IPS-NIHi7 (cell line): ENCODE measurements around the gene B3GNT9.

Experiments
- DNase-seq: peaks from one replicate; pipeline ENCODE4 v3.0.0; 2012; ENCODE audit warnings: mixed read lengths; ENCODE audit errors: extremely low spot score

B3GNT9 gene

DNA sequence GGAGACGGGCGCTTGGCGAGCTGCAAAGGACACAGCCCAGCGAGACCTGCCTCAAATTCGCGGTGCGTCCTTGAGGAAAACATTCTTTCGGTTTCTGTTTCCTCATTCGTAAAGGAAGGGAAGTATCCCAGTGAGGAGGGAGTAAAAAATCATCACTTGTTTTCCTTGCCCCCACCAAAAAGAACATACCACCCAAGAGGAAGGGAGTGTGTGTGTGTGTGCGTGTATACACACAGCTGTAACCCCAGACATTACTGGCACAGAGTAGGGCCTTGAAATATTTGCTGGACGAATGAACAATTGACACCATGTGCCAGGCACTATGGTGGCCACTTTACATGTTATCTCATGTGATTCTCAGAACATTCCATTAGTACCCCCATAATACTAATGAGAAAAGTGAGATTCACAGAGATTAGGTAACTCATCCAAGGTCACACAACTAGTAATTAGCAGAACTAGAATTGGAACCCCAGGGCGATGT lies 34.9 kb upstream of the B3GNT9 start:
- no peak for DNase-seq

DNA sequence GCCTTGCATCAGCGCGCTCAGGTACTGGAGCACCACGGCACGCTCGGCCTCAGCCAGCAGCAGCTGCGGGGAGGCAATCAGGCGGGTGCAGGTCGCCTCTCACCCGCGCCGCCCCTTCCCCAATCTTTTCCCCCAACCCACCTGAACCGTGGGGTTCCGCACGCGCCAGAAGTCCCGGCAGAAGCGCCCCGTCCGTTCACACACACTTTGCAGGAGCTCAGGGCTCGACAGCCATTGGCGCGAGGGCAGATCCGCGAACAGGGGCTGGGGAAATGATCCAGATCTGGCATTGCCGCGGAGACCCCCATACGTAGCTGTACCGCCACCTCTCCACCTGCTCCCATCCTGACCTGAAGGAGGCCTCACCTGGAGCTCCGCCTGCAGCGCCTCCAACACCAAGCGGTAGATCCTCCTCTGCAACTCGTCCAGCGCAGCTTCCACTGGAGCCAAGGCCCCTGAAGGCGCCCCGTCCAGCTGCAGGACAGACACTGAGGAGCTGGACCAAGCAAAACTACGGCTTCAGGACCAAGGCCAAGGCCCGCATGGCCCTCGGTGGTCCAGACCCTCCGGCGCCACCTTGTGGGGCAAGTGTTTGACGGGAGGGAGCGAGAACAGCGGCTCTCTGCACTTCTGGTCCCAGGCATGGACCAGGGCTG lies 34.3 kb upstream of the B3GNT9 start:
- peak; percentile 79 for DNase-seq

DNA sequence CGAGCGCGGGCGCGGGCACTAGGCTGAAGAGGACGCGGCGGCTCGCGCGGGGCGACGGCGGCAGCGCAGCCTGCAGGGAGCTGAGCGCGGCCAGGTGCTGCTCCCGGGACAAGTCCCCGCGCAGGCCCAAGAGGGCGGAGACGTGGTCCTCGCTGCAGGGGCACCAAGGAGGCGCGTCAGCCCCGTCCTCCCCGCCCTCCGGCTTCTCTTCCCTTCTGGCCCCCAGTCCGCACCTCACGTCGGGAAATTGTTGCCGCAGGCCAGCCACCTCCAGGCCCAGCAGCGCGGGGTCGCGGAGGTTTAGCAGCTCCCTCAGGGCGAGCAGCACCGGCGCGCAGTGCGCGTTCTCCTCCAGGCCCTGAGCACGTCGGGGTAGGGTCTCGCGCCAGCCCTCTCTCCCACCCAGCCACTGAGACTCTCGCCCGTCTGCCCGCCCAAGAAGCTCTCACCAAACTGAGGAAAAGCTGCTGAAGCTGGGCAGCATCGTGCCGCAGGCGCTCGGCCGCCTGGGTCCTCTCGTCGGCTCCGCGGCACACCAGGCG lies 33.7 kb upstream of the B3GNT9 start:
- DNase-seq, result no peak

DNA sequence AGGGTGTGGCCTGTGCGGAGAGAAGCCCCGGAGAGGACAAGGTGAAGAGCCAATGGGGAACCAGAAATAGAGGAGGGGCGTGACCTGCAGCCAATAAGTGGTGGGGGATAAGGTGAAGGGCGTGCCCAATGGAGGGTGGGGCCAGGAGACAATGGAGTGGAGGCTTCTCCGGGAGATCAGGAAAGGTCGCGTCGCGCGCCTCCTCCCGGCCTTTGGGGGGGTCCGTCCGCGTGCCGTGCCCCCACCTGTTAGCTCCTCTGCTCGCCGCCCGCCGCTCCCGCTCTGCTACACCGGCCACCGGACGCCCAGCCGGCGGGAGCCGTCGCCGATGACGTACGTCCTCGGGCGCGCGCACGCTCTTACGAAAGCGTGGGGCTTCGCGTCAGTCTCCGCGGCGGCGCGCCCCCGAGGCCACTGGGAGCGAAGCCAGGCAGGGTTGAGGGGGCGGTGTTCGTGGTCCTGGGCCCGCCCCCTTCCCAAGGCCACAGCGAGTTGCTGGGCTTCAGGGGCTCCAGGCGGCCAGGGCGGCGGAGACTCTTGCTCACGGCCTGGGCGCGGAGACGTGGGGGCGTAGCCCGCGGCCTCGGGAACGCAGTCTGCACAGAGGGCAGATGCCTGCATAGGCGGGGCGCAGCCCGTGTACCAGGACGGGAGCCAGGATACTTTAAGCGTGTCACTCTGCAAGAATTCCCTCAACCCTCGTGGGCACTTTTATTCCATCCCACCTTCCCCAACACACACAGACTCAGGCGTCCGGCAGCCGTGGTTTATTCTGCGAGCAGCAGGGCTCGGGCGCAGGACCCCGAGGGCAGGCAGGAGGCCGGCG lies 33.0 kb upstream of the B3GNT9 start, which contains the start of gene MATCAP1:
Gene MATCAP1 (minus strand): TSS at position 337 of the 826 bp plus-strand sequence. CDS start 3,353 bp downstream, outside the sequence.
- peak; percentile 98 for DNase-seq

DNA sequence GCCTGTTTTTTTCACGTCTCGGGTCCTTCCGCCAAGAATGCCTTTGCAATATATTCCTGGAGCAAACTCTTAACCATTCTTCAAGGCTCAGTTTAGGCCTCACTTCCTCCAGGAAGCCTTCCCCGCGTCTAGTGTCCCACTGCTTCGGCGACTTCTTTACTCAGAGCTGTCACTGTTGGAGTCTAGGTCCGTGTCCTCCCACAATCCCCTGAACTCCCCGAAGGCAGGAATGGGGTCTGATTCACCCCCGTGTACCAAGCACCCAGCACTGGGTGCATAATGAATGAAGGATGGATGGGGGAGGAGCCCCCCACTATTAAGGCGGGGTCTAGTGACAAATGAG lies 32.5 kb upstream of the B3GNT9 start:
- DNase-seq, result no peak

DNA sequence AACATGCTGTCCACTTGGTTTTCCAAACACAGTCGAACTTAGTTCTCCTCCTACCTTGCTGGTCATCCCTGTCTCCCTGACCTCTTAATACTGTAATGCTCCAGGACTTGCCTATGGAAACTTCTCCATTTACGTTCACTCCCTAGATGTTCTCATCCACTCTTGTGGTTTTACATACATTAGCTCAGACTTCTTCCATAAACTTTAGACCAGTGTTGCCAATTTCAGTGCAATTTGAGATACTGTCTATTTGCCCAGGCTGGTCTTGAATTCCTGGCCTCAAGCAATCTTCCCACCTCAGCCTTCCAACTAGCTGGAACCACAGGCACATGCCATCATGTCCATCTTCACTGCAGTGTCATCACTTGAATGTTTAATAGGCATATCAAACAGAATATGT lies 31.5 kb upstream of the B3GNT9 start:
- no peak for DNase-seq

DNA sequence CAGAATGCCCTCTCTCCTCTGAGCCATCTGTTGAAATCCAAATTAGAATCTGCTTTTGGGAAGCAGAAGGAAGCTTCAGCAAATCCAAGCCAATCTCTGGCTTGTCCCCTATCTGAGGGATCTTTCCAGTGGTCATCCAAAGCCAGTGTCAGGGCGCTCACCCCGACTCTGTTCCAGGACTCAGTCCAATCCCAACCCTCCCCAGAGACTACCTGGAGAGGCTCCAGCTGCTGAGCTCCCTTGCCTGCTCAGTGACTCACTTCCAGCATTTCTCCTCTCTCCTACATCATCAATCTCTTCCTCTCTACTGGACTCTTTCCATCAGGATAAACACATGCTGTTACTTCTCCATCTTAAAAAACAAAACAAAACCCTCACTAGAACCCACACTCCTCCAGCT lies 30.5 kb upstream of the B3GNT9 start:
- no peak for DNase-seq

DNA sequence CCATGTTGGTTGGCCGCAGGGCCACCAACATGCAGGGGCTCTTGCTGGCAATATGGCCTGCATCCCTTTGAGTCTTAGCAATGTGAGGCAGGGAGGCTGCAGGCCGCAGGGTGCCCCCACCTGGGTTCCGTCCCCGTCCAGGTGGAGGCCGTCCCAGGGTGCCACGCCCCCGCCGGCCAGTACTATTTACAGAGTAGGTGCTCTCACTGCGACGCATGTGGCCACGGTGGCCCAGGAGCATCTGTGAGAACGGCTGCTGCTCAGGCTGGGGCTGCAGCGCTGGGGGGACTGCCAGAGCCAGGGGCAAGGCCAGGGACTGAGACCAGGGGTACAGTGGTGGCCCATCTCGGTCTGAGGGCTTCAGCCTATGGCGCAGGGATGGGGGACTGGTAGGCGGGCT lies 29.4 kb upstream of the B3GNT9 start:
- no peak for DNase-seq

DNA sequence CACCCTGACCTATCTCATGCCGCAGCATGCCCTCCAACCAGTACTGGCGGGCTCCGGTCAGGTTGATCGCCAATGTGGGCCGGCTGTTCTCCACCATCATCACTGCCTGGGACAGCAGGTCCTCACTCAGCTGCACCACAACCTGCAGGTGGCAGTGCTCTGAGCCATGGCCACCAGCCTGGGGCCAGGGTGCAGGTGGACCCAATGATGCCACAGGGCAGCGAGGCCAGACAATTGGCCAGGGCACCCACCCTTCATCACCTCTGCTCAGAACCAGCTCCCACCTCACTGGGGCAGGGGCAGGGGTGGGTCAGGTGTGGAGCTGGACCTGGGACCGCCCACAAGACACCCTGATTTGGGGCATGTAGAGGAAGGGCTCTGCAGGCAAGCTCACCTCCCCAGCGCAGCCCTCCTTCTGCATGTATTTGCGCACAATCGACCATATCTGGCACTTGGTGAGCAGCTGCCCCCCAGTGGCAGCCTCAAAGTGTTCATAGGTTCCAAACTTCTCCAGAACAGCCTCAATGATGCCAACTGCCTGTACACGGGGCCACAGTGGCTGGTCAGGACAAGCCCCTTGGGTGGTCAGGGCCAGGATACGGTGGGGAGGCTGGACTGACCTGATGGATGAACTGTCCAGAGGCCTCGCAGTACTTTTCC lies 28.8 kb upstream of the B3GNT9 start:
- no peak for DNase-seq

DNA sequence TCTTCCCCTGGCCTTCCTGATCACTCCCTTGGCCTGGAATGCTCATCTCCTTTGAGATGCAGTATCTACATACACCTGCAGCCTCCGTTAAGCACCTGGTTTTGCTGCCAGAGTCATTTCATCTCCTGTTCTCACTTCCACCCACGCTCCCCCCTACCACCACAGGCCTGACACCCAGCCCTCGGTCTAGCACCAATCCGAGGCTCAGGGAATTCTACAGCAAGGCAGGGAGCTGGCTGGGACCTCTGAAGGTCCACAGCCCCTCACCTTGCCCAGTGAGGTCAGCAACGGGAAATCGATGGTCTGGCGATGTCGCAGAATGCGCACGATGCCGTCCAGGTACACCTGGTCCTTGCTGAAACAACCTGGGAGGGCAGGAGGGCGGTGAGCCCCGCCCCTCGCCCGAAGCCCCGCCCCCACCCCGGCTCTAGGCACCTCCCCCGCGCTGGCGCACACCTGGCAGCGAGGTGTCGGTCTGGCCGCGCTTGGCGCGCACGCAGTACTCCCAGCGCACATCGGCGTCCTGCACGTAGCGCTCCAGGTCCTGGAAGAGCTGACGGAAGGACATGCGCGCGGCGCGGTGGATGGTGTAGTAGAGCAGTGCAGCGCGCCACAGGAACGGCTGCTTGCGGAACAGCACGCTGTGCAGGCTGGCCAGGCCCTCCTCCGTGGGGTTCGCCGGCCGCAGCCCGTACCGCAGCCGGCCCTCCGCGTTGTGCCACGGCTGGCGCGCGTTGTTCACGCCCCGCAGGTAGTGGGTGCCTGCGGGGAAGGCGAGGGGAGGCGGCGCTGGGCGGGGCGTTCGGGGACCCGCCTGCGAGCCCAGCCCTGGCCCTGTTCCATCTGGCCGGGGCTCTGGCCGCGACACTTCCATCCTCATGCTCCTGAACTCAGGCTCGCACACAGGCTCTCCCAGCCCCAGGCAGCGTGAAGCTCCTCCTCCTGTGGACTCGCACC lies 27.2 kb upstream of the B3GNT9 start:
- peak; percentile 91 for DNase-seq

DNA sequence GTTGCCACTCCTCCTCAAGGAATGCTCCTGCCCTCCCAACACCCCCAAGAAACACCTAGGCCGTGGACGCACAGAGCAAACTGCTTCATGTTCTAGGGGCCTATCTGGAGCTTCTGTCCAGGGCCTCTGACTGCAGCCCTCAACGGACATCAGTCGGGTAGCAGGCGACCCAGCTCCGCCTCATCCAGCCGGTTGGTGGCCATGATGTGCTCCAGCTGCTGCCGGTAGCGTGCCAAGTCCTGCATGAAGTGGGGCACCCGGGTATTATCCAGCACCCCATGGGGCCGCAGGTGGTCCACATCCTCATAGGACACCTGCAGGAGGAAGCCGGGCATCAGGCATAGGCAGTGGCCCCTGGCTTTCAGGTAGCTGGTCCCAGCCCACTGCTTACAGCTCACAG lies 25.9 kb upstream of the B3GNT9 start:
- no peak for DNase-seq

DNA sequence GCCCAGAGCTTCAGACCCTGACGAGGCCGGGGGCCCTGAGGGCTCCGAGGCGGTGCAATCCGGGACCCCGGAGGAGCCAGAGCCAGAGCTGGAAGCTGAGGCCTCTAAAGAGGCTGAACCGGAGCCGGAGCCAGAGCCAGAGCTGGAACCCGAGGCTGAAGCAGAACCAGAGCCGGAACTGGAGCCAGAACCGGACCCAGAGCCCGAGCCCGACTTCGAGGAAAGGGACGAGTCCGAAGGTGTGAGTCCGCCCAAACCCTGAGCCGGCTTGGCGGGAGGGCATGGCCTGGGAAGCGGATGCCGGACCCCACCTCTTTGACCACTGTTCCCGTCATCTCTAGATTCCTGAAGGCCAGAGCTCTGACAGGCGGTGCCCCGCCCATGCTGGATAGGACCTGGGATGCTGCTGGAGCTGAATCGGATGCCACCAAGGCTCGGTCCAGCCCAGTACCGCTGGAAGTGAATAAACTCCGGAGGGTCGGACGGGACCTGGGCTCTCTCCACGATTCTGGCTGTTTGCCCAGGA lies 24.0 kb upstream of the B3GNT9 start:
- no peak for DNase-seq

DNA sequence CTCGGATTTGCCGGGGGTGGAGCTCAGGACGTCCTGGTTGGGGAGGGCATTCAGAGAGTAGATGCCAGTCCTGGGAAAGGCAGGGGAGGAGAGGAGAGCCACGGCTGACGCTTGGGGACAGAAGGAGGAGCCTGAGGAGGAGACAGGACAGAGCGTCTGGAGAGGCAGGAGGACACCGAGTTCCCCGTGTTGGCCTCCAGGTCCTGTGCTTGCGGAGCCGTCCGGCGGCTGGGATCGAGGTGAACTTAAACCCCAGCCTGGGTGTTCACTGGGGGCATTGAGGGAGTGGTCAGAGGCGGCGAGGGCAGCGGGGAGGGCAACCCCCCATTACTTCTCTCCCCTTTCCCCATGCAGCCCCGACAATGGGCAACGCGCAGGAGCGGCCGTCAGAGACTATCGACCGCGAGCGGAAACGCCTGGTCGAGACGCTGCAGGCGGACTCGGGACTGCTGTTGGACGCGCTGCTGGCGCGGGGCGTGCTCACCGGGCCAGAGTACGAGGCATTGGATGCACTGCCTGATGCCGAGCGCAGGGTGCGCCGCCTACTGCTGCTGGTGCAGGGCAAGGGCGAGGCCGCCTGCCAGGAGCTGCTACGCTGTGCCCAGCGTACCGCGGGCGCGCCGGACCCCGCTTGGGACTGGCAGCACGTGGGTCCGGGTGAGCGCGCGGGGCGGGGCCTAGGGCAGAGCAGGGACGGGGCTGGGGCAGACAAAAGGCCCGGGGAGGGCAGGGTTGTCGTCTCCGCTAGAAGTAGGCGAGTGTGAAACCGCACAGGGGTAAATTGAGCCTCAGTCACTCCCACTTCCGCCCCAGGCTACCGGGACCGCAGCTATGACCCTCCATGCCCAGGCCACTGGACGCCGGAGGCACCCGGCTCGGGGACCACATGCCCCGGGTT lies 23.3 kb upstream of the B3GNT9 start:
- peak; percentile 50 for DNase-seq

DNA sequence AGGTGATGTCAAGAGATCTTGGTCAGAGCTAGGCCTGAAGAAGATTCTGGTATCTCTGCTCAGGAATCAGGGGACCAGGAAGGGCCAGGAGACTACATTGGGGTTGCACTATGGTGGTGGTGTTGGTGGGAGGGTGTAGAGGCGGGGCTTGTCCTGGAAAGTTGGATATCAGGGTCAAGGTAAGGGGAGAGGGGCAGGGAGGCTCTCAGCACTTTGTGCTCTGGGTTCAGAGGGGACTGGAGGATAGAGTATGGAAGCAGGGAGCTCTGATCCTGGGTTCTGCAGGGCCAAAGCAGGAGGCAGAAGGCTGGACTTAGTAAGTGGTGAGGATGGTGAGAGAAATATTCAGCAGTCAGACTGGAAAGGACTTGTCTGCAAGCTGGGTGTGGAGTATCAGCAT lies 22.5 kb upstream of the B3GNT9 start:
- DNase-seq, result no peak

DNA sequence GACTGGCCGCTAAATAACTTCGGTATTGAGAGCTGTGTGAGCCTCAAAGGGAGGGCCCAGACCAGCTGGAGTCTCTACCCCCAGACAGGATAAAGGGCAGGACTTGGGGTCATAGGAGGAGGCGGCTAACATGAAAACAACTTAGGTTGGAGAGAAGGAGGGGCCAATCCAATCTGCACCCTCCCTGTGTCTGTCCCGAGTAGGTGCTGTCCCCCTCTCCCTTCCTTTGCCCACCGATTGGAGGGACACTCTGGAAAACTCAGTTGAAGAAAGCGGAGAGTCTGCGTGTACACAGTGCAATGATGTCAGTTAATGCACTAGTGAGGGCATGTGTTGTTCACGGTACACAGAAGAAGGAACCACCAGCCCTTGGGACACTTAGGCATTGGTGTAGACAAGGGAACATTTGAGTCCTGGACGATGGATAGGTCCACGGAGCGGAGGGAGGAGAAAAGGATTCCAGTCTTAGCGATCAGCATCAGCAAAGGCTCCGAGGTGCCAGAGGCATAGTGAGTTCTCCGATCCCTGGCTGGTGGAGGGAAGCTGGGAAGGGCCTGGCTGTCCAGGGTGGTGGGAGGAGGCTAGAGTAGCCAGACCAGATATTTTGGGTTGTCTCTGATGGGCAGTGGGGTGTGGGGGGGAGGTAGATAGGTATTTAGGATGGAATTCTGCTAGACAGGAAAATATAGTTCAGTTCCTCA lies 20.3 kb upstream of the B3GNT9 start:
- DNase-seq, result no peak

DNA sequence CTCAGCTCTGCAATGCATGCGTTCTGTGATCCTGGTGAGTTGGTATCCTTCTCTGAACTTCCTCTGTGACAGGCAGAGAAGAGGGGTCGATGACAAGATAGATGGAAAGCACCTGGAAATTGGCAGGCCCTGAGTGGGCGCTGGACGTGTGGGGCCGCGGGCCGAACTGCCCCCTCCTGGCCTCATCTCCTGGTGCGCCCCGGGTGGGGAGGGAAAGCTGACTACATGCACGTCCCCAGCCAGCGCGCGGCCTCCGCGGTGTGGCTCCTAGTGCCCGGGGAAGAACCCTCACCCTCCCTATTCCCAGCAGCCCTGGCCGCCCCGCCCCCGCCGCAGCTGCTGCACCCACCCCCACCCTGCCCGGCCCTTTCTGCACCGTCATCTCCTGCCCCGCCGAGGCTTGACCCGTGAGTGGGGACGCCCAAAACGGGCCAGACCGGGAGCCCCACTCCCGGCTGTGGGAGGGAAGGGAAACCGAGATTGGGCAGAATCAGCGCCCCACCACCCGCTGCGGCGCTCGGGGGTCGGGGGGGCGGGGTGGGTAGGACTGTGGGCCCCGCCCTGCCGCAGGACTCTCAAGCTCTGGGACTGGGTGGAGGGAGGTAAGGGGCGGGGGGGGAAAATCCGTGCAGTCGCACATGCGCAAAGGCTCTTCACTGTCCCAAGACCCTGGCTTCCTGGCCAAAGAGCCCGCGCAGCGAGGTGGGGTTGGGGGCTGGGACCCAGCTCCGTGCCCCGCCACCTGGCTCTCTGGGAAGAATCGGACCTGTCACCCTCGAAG lies 19.6 kb upstream of the B3GNT9 start, which contains the start of gene NOL3:
Gene NOL3 (plus strand): TSS at position 371 of the 781 bp plus-strand sequence.
- DNase-seq, result peak; percentile 83

DNA sequence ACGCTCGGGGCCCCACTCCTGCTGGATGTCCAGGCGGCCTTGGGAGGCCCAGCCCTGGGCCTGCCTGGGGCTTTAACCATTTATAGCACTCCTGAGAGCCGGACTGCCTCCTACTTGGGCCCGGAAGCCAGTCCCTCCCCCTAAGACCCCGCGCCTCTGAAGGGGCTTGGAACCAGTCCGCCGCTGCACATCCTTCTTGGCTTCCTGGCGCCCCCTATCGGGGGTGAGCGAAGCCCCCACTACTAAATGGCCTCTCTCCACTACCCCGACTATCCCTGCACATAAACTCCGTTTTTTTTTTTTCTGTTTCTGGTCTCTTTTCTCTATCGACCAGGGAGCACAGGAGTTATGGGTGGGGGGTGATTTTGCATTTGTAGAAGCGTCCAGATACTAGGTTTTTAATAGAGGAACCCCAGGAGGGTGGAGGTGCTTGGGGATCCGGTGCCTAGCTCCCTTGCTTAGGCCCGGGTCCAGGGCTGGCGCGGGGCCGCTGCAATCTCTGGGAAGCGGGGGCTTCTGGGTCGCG lies 18.9 kb upstream of the B3GNT9 start:
- DNase-seq, result peak; percentile 71

DNA sequence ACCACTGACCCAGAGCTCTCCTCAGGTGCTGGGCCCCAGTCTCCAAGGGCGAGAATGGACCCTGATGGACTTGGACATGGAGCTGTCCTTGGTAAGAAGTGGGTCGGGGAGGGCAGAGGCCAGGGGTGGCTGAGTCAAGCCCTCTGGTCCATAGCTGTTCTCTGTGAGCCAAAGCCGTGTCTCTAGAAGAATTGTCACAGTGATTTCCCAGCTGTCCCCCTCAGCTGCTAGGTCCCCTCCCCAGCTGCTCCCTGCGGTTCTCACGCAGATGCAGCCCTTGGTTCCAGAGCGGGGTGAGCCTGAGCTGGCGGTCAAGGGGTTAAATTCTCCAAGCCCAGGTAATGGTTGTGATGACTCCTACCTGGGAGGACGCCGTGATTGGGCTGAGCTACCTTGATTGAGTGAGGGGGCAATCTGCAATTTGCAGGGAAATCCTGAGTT lies 18.2 kb upstream of the B3GNT9 start:
- DNase-seq, result no peak
